ENCODE data around the gene SIRPG. TPM values are rescaled to one million over a fixed set of nuclear protein-coding genes. Genes with fewer than 3 reads are reported as not detected.

The SIRPG gene
- total and polyA plus RNA-seq, 2 of the 13 experiments (the other 11 are each of a cell fraction or from before 2014, with no cell fraction given): not detected

DNA sequence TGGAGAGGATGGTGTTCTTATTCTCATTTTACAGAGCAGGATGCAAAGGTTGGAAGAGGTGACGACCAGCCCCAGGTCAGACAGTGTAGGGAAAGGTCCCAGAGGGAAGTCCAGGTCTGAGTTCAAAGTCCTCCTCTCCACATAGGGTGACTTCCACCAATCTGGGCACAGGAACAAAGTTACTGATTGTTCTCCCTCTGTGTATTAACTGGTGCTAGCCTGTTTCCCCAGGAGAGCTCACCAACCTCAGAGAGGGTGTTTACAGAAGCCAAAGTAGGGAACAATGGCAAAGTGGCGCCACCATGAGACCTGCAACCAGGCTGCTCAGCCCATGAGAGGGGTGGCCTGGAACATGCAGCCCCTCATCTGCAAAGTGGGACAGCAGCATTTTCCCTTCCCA is 21.0 kb downstream of the SIRPG start (continued):
- TF ChIP-seq, protein P1, sequence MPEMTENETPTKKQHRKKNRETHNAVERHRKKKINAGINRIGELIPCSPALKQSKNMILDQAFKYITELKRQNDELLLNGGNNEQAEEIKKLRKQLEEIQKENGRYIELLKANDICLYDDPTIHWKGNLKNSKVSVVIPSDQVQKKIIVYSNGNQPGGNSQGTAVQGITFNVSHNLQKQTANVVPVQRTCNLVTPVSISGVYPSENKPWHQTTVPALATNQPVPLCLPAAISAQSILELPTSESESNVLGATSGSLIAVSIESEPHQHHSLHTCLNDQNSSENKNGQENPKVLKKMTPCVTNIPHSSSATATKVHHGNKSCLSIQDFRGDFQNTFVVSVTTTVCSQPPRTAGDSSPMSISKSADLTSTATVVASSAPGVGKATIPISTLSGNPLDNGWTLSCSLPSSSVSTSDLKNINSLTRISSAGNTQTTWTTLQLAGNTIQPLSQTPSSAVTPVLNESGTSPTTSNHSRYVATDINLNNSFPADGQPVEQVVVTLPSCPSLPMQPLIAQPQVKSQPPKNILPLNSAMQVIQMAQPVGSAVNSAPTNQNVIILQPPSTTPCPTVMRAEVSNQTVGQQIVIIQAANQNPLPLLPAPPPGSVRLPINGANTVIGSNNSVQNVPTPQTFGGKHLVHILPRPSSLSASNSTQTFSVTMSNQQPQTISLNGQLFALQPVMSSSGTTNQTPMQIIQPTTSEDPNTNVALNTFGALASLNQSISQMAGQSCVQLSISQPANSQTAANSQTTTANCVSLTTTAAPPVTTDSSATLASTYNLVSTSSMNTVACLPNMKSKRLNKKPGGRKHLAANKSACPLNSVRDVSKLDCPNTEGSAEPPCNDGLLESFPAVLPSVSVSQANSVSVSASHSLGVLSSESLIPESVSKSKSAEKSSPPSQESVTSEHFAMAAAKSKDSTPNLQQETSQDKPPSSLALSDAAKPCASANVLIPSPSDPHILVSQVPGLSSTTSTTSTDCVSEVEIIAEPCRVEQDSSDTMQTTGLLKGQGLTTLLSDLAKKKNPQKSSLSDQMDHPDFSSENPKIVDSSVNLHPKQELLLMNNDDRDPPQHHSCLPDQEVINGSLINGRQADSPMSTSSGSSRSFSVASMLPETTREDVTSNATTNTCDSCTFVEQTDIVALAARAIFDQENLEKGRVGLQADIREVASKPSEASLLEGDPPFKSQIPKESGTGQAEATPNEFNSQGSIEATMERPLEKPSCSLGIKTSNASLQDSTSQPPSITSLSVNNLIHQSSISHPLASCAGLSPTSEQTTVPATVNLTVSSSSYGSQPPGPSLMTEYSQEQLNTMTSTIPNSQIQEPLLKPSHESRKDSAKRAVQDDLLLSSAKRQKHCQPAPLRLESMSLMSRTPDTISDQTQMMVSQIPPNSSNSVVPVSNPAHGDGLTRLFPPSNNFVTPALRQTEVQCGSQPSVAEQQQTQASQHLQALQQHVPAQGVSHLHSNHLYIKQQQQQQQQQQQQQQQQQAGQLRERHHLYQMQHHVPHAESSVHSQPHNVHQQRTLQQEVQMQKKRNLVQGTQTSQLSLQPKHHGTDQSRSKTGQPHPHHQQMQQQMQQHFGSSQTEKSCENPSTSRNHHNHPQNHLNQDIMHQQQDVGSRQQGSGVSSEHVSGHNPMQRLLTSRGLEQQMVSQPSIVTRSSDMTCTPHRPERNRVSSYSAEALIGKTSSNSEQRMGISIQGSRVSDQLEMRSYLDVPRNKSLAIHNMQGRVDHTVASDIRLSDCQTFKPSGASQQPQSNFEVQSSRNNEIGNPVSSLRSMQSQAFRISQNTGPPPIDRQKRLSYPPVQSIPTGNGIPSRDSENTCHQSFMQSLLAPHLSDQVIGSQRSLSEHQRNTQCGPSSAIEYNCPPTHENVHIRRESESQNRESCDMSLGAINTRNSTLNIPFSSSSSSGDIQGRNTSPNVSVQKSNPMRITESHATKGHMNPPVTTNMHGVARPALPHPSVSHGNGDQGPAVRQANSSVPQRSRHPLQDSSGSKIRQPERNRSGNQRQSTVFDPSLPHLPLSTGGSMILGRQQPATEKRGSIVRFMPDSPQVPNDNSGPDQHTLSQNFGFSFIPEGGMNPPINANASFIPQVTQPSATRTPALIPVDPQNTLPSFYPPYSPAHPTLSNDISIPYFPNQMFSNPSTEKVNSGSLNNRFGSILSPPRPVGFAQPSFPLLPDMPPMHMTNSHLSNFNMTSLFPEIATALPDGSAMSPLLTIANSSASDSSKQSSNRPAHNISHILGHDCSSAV (CRISPR knock-in tag; IDR thresholded peaks at IDR 0.05; ENCODE audit: borderline replicate concordance): 0 out of 2 replicates have a peak, but pooled peaks have one; percentile 37
- TF ChIP-seq ESRRA (CRISPR knock-in tag; IDR thresholded peaks at IDR 0.05; ENCODE audit: low read depth) (peak; percentile 85), JUND (CRISPR knock-in tag; IDR thresholded peaks at IDR 0.05) (no peak), SYNCRIP (IDR thresholded peaks at IDR 0.05; ENCODE audit: insufficient read depth, low read depth, low read length) (no peak), ZNF629 (CRISPR knock-in tag; conservative IDR thresholded peaks at IDR 0.05) (peak; percentile 78), PHF8 (CRISPR knock-in tag; IDR thresholded peaks at IDR 0.05) (no peak), ZNF552 (CRISPR knock-in tag; IDR thresholded peaks at IDR 0.05; ENCODE audit: borderline replicate concordance) (no peak), PHB2 (IDR thresholded peaks at IDR 0.05; ENCODE audit: partially characterized antibody) (no peak), ZNF570 (CRISPR knock-in tag; IDR thresholded peaks at IDR 0.05; ENCODE audit: borderline replicate concordance) (no peak), CEBPB (IDR thresholded peaks at IDR 0.05; ENCODE audit: borderline replicate concordance, low read depth, low read length) (no peak), ZNF670 (CRISPR knock-in tag; IDR thresholded peaks at IDR 0.05; ENCODE audit: borderline replicate concordance) (no peak), MIXL1 (CRISPR knock-in tag; IDR thresholded peaks at IDR 0.05) (0 out of 2 replicates have a peak, but pooled peaks have one; percentile 59), ZNF292 (CRISPR knock-in tag; IDR thresholded peaks at IDR 0.05; ENCODE audit: borderline replicate concordance, low read depth) (peak; percentile 70; the same call in 1 of the 2 replicates), ZSCAN31 (CRISPR knock-in tag; IDR thresholded peaks at IDR 0.05; ENCODE audit: low read depth) (no peak), MAZ (IDR thresholded peaks at IDR 0.05; ENCODE audit: borderline replicate concordance, low read depth, low read length) (no peak), MAZ (CRISPR knock-in tag; IDR thresholded peaks at IDR 0.05; ENCODE audit: low read depth) (no peak), SP1 (IDR thresholded peaks at IDR 0.05) (no peak), SP1 (CRISPR knock-in tag; IDR thresholded peaks at IDR 0.05) (no peak), MED1 (CRISPR knock-in tag; IDR thresholded peaks at IDR 0.05) (peak; percentile 54; the same call in 1 of the 2 replicates), NFIC (IDR thresholded peaks at IDR 0.05; ENCODE audit: low read length) (no peak), SIN3A (IDR thresholded peaks at IDR 0.05; ENCODE audit: borderline replicate concordance, low read depth, low read length) (no peak), POLR2AphosphoS2 (IDR thresholded peaks at IDR 0.05; ENCODE audit: low read depth, low read length) (no peak)
- TF ChIP-seq, protein P2, sequence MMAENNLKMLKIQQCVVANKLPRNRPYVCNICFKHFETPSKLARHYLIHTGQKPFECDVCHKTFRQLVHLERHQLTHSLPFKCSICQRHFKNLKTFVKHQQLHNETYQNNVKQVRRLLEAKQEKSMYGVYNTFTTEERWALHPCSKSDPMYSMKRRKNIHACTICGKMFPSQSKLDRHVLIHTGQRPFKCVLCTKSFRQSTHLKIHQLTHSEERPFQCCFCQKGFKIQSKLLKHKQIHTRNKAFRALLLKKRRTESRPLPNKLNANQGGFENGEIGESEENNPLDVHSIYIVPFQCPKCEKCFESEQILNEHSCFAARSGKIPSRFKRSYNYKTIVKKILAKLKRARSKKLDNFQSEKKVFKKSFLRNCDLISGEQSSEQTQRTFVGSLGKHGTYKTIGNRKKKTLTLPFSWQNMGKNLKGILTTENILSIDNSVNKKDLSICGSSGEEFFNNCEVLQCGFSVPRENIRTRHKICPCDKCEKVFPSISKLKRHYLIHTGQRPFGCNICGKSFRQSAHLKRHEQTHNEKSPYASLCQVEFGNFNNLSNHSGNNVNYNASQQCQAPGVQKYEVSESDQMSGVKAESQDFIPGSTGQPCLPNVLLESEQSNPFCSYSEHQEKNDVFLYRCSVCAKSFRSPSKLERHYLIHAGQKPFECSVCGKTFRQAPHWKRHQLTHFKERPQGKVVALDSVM (CRISPR knock-in tag; IDR thresholded peaks at IDR 0.05): no peak
